Peyer's patch (tissue), 4 donors: ENCODE results near the gene INPPL1.

Experiments used
- POLR2A ChIP-seq, 2 donors: fragments of 450-650 bp; IDR thresholded peaks; one replicate each; pipeline ENCODE4 v1.5.1; 2017; ENCODE audit warnings: antibody characterized with exemption in 2 of 2, mild to moderate bottlenecking in 2 of 2, moderate library complexity in 2 of 2
- TF ChIP-seq, protein P1 (sequence below), 6 experiments: fragments of 450-650 bp in 4 of 6; fragments of 200-600 bp in 2 of 6; sonication (generic) in 1 of 6; IDR thresholded peaks; one replicate each; pipeline ENCODE4 v1.5.1; 2017 to 2019; ENCODE audit warnings: antibody characterized with exemption in 6 of 6, mild to moderate bottlenecking in 3 of 6, moderate library complexity in 1 of 6

DNA sequence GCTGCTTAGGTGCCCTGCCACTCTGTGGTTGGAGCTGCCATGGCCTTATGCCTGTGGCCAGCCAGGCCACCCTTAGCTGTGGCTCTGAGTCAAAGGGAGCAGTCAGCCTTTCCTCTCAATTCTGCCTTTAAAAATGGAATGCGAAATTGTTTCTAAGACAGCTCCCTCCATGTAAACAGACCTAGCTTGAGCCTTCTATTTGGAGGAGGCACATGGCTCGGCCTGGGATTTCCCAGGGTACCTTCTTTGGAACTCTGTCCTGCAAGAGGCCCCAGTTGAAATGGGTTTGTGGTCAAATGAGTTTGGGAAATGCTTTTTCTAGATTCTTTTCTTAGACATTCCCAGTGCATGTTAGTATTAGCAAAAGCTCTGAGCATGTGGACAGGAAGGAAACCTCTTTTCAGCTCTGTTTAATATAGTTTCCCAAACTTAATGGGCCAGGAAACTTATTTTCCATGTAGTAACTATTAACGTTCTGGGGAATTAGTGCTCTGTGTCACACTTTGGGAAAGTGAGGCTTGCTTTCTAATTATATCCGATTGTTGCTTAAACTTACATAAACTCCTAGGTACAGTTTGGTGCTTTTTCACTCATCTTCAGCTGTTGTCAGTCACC is 11.6 kb downstream of the INPPL1 start:
- no peak for TF ChIP-seq POLR2A (IDR thresholded peaks at IDR 0.05)
- TF ChIP-seq, protein P1, sequence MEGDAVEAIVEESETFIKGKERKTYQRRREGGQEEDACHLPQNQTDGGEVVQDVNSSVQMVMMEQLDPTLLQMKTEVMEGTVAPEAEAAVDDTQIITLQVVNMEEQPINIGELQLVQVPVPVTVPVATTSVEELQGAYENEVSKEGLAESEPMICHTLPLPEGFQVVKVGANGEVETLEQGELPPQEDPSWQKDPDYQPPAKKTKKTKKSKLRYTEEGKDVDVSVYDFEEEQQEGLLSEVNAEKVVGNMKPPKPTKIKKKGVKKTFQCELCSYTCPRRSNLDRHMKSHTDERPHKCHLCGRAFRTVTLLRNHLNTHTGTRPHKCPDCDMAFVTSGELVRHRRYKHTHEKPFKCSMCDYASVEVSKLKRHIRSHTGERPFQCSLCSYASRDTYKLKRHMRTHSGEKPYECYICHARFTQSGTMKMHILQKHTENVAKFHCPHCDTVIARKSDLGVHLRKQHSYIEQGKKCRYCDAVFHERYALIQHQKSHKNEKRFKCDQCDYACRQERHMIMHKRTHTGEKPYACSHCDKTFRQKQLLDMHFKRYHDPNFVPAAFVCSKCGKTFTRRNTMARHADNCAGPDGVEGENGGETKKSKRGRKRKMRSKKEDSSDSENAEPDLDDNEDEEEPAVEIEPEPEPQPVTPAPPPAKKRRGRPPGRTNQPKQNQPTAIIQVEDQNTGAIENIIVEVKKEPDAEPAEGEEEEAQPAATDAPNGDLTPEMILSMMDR (IDR thresholded peaks at IDR 0.05): no peak
